HG02678 (cell line): Measurements from ENCODE around the gene CLCNKA.
"Not testable (repeated sequence)": the region's sequence is repeated elsewhere in the genome, so short reads cannot be mapped to it uniquely, and the experiment has no call there.

Experiments used
- ATAC-seq: cut with Tn5 transposase; IDR thresholded peaks from one replicate; pipeline ENCODE4 v1.9.1; 2021; ENCODE audit warnings: mild to moderate bottlenecking, moderate library complexity; ENCODE audit not compliant: unreplicated experiment

CLCNKA gene

DNA sequence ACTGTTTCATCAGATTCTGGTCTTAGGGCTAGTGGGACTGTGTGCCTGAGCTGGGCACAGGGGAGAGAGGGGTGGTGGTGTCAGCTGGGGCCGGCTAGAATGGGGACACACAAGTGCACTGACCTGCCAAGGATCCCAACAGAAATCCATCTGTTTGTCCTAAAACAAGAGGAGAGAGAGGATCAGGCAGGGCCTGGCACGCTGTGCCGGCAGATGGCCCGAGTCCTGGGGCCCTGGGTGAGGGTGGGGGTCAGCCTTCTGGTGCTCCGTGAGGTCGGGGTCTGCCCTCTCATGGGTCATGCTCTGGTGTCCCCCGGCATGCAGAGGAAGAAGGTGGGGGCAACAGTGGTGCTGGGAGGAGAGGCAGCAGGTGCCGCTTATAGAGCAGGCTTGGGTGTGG is 18.0 kb downstream of the CLCNKA start:
- ATAC-seq, result not testable (repeated sequence)

DNA sequence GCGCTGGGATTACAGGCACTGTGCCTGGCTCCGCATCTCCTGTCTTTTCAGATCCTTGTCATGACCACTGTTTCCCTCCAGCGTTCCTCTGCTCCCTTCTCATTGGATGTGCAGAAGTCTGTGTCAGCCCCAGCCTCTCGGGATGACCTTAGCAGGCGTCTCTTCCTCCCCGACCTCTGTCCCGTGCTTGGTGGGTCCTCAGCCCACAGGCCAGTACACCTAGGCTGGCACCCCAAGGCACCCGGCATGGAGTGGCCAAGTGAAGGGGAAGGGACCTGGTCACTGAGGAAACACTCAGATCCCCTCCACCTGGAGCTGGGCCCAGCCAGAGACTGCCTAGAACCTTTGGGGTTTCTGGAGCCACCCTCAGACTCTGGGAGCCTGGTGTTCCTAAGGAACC is 19.4 kb downstream of the CLCNKA start:
- ATAC-seq, result no peak

DNA sequence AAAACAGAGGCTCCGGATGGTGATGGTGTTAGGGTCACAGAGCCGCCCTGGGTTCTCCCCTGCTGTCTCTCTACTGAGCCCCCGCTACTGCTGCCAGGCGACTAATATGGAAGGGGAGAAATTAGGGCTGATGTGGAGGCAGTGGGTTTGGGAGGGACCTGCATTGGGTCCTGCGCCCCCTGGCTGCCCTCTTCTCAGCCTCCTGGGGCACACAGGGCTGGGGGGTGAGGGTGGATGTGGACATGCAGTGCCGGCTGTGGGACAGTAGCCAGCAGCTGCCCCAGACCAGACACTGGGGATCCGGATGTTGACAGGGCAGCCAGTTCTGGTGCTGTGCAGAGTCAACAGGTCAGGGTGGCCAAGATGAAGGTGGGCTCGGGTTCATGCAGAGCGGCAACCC is 20.3 kb downstream of the CLCNKA start:
- ATAC-seq, result no peak

DNA sequence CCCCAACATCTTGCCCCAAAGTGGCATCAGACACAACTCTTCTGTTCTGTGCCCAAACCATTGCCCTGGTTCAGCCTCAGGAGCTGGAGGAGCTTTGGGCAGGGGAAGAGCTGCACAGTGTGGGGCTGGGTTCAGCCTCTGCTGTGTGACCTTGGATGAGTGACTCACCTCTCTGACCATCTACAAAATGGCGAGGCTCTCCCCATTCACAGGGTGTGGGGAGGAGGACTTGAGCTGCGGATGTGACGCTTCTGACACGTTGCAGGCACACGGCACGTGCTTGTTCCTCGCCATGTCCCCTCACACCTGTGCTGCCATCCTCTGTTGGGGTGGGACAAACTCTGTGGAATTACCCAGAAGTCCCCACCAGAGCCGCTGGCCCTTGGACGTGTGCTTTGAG is 20.8 kb downstream of the CLCNKA start:
- not testable (repeated sequence) for ATAC-seq

DNA sequence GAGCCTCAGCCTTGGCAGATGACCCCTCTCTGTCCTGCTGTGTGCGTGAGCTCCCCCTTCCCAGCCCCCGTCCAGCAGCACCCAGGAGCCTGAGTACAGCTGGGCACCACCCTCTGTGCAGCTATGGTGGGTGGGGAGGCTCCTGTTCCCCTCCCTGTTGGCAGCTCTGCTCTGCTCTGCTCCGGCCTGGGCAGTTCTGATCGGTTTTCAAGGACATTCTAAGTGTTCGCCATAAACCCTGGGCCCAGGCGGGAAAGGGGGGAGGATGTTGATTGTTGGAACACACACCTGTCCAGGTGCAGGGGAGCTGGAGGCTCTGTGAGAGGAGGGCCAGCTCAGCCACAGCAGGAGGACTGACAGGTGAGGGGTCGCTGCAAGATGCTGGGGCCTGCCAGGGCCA is 21.7 kb downstream of the CLCNKA start, which contains the start of gene CLCNKB:
Gene CLCNKB (plus strand): TSS at position 262 of the 400 bp plus-strand sequence. CDS start 711 bp downstream, outside the sequence.
- ATAC-seq, result no peak

DNA sequence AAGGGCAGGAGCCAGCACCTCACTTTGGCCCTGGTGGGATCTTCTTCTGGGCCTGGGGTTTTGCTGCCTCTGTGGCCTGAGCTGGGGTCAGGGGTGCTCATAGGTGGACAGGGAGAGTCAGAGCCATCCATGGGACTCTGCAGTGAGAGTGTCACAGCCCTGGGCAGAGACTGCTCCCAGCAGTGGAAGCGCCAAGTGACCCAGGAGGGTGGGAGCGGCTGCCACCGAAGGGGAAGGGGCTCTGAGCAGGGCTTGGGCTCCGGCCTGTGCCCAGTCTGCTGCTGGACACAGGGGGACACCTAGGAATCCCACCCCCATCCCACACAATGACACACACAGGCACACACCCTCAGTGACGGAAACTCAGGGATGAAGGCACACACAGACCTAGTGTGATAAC is 22.1 kb downstream of the CLCNKA start:
- no peak for ATAC-seq

DNA sequence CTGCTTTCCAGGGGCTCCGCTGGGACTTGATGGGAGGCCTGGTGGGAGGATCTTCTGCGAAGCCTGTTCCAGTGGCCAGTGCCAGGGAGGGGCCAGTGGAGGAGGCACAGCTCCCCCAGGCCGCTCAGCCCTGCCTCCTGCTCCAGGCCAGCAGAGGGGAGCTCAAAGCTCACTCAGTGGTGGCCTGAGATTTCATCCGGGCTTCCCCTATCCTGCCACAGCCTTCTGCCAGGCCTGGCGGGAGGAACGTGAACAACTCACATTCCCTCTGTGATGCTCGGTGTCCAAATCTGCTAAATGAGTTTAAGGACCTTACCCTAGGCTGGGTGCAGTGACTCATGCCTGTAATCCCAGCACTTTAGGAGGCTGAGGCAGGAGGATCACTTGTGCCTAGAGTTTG is 25.0 kb downstream of the CLCNKA start:
- no peak for ATAC-seq

DNA sequence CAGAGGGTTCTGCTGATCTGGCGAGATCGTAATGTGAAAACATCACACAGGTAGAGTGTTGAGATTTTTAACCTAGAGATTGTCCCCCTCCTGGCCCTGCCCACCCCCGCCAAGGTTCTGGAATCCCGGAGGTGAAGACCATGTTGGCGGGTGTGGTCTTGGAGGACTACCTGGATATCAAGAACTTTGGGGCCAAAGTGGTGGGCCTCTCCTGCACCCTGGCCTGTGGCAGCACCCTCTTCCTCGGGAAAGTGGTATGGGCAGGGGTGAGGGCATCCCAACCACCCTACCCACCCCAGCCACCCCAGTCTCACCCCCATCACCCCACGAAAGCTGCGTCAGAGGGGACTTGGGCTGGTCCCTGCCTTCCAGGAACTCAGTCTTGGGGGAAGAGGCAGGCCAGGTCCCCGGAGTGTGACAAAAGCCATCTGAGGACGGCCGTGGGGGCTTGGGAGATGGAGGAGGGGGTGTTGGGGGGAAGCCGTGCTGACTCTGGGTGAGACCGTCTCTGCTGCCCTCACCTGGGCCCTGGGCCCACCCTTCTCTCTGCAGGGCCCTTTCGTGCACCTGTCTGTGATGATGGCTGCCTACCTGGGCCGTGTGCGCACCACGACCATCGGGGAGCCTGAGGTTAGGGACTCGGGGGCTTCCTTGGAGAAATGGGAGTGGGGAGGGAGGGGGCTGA is 26.1 kb downstream of the CLCNKA start:
- ATAC-seq, result no peak

DNA sequence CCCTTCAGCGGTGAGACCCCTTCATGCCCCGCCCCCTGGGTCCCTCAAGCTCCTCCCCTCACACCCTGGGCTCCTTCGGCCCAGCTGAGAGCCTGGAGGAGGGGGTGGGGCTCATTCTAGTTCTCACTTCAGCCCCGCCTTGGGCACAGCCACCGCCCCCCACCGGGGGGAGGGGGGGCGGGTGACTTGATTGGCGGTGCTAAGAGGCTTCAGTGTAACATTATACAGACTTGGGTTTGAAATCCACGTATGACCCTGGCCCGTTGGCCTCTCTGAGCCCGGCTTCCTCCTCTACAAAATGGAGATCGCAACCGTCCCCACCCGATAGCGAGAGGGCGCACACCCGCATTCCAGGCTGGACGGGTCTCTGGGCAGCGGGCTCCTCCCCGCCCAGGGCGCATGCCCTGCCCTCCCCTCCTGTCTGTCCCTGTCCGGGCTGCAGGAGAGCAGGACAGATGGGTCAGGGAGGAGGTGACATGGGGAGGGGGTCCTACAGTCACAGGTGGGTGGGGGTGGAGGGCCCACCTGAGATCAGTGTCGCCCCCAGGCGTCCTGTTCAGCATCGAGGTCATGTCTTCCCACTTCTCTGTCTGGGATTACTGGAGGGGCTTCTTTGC is 26.8 kb downstream of the CLCNKA start:
- ATAC-seq, result no peak

DNA sequence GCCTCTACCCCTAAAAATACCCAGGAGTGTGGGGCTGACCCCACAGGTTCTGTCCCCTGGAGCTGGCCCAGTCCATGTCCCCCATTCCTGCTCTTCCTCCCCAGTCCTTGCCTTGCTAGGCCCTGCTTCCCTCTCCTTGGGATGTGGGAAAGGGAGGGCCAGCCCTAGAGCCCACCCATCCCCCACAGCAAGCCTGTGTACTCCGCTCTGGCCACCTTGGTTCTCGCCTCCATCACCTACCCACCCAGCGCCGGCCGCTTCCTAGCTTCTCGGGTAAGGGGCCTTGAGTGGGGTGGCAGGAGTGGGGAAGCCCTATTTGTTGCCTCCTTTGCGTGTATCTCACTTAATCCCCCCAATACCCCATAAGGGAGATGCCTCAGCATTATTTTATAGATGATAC is 28.5 kb downstream of the CLCNKA start:
- ATAC-seq, result no peak

DNA sequence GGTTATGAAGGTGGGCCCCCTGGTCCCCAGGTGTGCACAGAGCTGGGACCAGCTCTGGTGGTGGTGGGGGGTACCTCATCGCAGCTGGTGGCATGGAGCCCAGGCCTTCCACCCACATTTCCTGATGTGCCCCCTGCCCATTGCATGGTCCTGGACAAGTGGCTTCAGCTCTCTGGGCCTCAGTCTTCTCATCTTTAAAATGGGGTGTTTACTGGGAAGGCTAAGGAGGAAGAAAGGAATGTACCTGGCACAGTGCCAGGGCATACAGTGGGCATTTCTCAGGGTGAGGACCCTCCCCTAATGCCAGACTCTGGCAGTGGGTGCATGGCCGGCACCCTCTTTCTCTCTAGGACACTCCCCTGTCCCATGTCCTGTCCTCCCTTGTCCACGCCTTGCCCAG is 29.2 kb downstream of the CLCNKA start:
- ATAC-seq, result no peak

DNA sequence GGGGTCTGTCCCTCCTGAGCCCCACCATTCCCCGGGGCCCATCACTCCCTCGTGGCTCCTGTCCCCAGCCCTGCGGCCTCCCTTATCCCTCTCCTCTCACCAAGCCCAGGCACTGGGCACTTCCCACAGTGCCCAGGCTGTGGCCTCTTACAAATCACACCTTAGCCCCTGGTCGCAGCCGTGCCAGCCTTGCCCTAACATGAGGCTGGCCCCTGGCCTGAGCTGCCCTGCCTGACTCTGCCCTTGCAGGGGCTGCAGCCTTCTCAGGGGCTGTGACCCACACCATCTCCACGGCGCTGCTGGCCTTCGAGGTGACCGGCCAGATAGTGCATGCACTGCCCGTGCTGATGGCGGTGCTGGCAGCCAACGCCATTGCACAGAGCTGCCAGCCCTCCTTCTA is 30.1 kb downstream of the CLCNKA start:
- not testable (repeated sequence) for ATAC-seq

DNA sequence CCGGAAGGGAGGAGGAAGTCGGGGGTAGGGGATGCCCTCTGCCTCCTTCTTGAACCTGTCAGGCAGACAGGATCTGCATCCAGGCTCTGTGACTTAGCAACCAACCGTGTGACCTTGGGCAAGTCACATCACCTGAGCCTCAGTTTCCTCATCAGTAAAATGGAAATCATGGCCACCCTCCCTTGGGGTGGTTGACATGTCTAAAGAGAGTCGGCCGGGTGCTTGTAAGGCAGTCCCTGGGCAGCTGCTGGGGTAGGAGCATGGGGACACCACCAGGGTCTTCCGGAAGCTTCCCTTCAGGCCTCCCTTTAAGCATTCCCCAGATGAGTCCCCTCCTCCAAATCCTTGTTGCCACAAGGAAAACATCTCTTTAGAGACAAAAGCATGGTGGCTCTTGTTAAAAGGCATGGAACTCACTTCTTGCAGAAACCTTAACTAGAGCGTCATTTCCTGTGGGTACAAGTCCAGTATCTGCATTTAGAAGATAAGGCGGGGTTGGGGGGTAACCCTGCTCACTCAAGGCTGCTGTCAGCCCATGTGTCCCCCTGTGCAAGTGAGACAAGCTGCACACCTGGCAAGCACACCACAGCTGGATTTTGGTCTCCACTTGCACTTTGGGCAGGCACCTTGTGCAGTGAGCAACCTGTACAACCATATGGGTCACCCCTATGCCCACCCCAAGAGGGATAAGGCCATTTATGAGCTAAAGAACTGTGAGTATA is 32.1 kb downstream of the CLCNKA start:
- ATAC-seq, result no peak

DNA sequence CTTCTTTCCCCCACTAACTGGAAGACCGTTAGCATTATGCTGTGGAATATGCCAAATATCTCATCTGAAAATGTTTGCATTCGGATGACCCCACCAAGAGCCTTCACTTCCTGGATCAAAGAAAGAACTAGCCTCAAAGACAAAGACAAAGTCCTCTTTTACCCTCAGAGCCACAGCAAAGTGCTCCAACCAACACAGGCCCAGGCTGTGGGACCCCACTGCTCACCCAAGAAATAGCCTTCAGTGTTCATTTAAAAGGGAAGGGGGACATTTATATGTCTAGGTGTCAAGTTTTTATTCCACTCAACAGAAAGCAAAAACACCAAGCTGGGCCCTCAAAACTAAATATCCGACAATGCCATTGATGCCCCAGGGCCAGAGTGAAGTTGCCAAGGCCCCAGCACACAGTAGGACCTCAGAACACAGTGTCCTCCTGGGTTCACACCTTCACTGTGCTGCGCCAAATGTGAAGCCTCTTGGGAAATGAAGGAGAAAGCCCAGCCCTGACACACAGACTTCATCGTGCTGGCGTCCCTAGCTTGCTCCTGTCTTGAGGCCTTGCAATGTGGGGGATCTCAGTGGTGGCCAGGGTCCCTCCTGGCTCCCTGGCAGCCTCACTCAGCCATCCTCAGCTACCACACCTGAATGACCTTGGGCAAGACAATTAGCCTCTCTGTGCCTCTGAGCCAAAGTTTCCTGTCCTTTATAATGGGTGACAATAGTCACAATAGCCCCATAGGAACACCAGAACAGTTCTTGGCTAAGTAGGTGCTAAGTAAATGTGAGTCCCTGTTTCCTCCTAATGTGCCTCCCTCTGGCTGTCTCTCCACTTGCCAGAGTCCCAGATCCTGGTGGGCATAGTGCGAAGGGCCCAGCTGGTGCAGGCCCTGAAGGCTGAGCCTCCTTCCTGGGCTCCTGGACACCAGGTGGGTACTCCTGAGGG is 33.0 kb downstream of the CLCNKA start:
- no peak for ATAC-seq

DNA sequence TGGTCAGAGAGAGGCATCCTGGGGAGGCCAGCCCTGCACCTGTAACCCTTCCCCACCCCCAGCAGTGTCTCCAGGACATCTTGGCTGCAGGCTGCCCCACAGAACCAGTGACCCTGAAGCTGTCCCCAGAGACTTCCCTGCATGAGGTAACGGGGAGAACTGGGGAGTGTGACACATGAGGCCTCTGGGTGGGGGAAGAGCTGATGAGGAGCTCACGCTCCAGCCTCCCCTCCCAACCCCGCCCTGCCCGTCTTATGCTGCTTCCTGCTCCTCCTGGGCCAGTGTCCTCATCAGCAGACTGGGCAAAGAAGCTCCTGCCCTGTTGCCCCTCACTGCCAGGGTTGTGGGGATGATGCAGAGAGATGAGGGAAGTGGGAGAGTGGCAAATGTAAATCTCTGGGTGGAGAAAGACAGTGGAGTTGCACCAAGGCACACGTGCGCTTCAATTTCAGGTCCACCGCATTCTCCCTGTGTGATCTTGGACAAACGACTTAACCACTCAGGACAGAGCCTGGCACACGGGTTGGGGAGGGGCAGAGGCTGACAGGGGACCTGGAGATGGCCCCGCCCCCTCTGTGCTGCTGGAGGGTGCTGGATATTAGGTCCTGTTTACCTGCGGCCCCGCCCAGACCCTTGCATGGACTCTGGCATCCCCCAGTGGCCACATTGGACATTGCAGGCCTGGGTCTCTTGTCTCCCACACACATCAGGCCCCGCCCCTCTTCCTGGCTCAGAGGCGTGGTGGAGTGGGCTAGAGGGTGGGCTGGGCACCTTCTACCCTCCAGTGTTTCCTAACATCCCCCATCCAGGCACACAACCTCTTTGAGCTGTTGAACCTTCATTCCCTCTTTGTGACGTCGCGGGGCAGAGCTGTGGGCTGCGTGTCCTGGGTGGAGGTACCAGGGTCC is 34.0 kb downstream of the CLCNKA start:
- ATAC-seq, result peak; percentile 70

DNA sequence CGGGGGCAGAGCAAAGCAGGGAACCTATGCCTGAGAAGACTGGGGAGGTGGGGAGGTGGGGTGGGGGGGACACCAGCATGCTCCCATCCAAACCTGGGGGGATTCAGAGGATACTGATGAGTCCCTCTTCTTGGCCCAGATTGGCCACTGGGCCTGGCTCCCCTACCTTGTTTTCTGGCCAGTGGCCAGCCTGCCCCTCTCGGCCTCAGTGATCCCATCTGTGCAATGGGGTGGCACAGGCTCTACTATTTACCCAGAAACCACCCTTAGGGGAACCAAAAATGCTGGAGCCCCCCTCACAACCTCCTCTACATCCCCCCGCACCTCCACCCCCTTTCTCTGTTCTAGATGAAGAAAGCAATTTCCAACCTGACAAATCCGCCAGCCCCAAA is 34.7 kb downstream of the CLCNKA start:
- not testable (repeated sequence) for ATAC-seq

DNA sequence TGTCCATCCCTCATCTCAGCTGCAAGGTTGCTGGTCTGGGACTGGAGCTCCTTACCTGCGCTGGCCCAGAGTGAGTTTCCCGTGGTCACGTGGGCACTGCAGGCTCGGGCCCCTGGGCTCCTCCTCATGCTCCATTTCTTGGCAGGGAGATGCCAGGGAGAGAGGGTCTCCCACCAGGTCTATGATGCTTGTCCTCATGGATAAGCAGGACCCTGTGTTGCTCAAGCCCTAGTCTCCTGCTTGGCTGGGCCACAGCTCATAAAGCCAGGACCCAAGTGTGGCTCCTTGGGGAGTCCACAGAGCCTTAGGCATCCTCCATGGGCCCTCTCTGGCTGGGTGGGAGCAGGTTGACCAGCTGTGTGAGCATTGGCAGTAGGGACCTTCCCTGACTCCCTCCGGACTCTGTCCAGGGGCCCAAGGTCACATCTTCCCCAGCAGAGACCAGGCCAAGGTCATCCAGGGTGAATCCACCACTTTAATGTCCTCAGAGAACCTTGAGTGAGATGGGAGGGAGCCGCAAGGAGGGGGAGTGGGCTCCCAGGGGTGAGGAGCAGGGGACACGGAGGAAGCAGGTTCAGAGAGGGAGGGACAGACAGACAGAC is 35.6 kb downstream of the CLCNKA start:
- ATAC-seq, result not testable (repeated sequence)

DNA sequence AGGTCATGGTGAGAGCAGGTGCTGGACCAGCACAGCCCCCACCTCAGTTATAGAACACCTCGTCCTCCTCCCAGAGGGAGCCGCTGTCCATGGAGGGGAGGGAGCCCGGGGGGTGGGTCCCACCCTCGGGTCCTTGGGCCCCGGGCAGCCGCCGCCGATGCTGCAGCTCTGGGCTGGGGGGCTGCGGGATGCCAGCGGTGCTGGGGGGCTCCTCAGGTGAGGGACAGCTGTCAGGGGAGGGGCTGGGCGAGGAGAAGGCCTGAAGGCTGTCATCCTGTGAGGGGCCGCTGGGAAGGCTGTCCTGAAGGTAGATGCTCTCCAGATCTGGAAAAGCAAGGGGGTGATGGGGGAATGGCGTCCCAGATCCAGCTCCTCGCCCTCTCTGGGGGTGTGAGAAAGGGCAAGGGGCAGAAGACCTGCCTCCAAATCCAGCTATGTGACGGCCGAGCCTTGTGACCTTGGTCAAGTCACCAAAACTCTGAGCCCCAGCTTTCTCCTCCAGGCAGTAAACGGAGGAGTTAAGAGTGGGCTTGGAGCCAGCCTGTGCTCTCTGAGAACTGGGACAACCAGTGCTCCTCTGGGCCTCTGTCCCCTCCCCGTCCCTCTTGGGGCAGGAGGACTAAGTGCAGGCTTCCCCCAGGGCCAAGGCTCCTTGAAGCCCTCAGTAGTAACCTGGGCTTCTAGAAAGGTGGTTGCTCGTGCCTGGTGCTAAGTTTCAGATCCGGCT is 36.7 kb downstream of the CLCNKA start:
- not testable (repeated sequence) for ATAC-seq

DNA sequence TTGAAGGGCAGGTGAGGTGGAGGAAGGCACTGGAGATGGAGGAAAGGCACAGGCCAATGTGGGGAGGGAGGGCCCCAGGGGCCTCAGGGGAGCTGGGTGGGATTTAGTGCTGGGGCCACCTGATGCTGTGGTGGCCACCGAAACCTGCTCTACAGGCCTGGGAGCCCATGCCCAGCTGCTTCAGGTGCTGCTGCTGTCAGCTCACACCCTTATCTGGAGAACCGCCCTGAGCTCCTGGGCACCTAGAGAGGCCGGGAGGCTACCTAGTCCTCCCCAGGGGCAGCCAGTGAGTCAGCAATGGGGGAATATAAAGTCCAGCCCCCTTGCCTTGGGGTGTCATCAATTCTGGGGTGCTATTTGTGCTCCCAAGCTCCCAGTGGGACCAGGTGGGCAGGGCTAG is 39.4 kb downstream of the CLCNKA start:
- ATAC-seq, result no peak
